NCI-H2029 (cell line): Measurements from ENCODE around the gene CYP2S1.

Source experiments
- DNase-seq: peaks from one replicate; lab custom pipeline; 2025; lab: John Stamatoyannopoulos, UW

The CYP2S1 gene

GRCh38 chr19:41195675-41196497 is 2.9 kb downstream of the CYP2S1 start:
- DNase-seq, result no peak

- no peak for DNase-seq
Observed at GRCh38 chr19:41198559-41198958, 5.5 kb downstream of the CYP2S1 start.

- DNase-seq, result no peak
Observed at GRCh38 chr19:41203371-41203770, 10.4 kb downstream of the CYP2S1 start.

- DNase-seq, result peak; percentile 38
Observed at GRCh38 chr19:41204338-41204737, 11.3 kb downstream of the CYP2S1 start.

GRCh38 chr19:41205995-41206394 is 13.0 kb downstream of the CYP2S1 start:
- DNase-seq, result no peak

- DNase-seq, result no peak
Observed at GRCh38 chr19:41206456-41206855, 13.4 kb downstream of the CYP2S1 start.

GRCh38 chr19:41206926-41207750 is 14.1 kb downstream of the CYP2S1 start:
- no peak for DNase-seq

GRCh38 chr19:41214161-41214560 is 21.1 kb downstream of the CYP2S1 start:
- no peak for DNase-seq

GRCh38 chr19:41217741-41218140 is 24.7 kb downstream of the CYP2S1 start:
- no peak for DNase-seq

GRCh38 chr19:41218249-41218614 is 25.2 kb downstream of the CYP2S1 start:
- no peak for DNase-seq

GRCh38 chr19:41218615-41219507 is 25.8 kb downstream of the CYP2S1 start, which contains the start of gene AXL:
Gene AXL, plus strand, starts transcription at chr19:41219223. Its CDS starts 170 bp downstream, at chr19:41219393.
- DNase-seq, result no peak

GRCh38 chr19:41219924-41220567 is 27.0 kb downstream of the CYP2S1 start:
- DNase-seq, result no peak

- no peak for DNase-seq
Observed at GRCh38 chr19:41220811-41221210, 27.8 kb downstream of the CYP2S1 start.

- DNase-seq, result no peak
Observed at GRCh38 chr19:41221514-41222205, 28.6 kb downstream of the CYP2S1 start.

- no peak for DNase-seq
Observed at GRCh38 chr19:41222240-41222639, 29.2 kb downstream of the CYP2S1 start.

- DNase-seq, result no peak
Observed at GRCh38 chr19:41223431-41224234, 30.6 kb downstream of the CYP2S1 start.

- no peak for DNase-seq
Observed at GRCh38 chr19:41224632-41225031, 31.6 kb downstream of the CYP2S1 start.

GRCh38 chr19:41225238-41226052 is 32.4 kb downstream of the CYP2S1 start:
- no peak for DNase-seq
